ENCODE data around the gene TBC1D24. TPM values are rescaled to one million over a fixed set of nuclear protein-coding genes. Genes with fewer than 3 reads are reported as not detected.
A peak's percentile ranks its signal among the peaks of the same experiment; 100 is the strongest.

TBC1D24 gene
- total and polyA plus RNA-seq, 9 of the 15 experiments (the other 6 are each of a cell fraction or from before 2014, with no cell fraction given) = 1.7 to 22.6 (median 7.2) TPM

- TF ChIP-seq ZNF764 (CRISPR knock-in tag; IDR thresholded peaks at IDR 0.05; ENCODE audit: low read depth) = 0 out of 2 replicates have a peak, but pooled peaks have one; percentile 66
- TF ChIP-seq ELK3 (CRISPR knock-in tag; IDR thresholded peaks at IDR 0.05) = no peak
- TF ChIP-seq E2F4 (CRISPR knock-in tag; IDR thresholded peaks at IDR 0.05; ENCODE audit: low read depth) = no peak
- TF ChIP-seq NFYB (IDR thresholded peaks at IDR 0.05; ENCODE audit: extremely low read depth, insufficient read length) = no peak
- TF ChIP-seq MNT (conservative IDR thresholded peaks at IDR 0.05) = peak in 1 of 2 experiments; percentile 38; a peak in 2 of 4 replicates
- TF ChIP-seq NUFIP1 (IDR thresholded peaks at IDR 0.05; ENCODE audit: partially characterized antibody) = no peak
- no peak for TF ChIP-seq MTA2 (IDR thresholded peaks at IDR 0.05; ENCODE audit: low read depth)
- no peak for TF ChIP-seq SRF (CRISPR knock-in tag; IDR thresholded peaks at IDR 0.05)
- TF ChIP-seq POLR2A (conservative IDR thresholded peaks at IDR 0.05) = peak; percentile 72
- no peak for TF ChIP-seq ZZZ3 (IDR thresholded peaks at IDR 0.05)
- no peak for TF ChIP-seq FOXA3 (CRISPR knock-in tag; conservative IDR thresholded peaks at IDR 0.05 in 1 of 2, IDR thresholded peaks at IDR 0.05 in 1 of 2)
- TF ChIP-seq ZBTB33 (CRISPR knock-in tag; IDR thresholded peaks at IDR 0.05) = peak; percentile 8; the same call in 1 of the 2 replicates
- TF ChIP-seq ZBTB34 (CRISPR knock-in tag; IDR thresholded peaks at IDR 0.05) = no peak
- no peak for TF ChIP-seq PURB (CRISPR knock-in tag; IDR thresholded peaks at IDR 0.05; ENCODE audit: low read depth)
- TF ChIP-seq TFAP4 (CRISPR knock-in tag; IDR thresholded peaks at IDR 0.05; ENCODE audit: borderline replicate concordance) = no peak; the same call in 1 of the 2 replicates
- no peak for TF ChIP-seq YBX1 (IDR thresholded peaks at IDR 0.05)
- no peak for TF ChIP-seq MCM5 (IDR thresholded peaks at IDR 0.05; ENCODE audit: low read depth)
- peak in 1 of 2 experiments; percentile 49; a peak in 2 of 4 replicates for TF ChIP-seq NONO (IDR thresholded peaks at IDR 0.05; ENCODE audit: low read depth in 2 of 2, low read length in 1 of 2)
Observed at GRCh38 chr16:2473999-2474876, 689 bp upstream of the TBC1D24 start (continued).
